ENCODE measurements around the gene UCN2. TPM values are rescaled to one million over a fixed set of nuclear protein-coding genes. Genes with fewer than 3 reads are reported as not detected.

UCN2 gene
- polyA plus RNA-seq, 1 experiment = 4.5 TPM

DNA sequence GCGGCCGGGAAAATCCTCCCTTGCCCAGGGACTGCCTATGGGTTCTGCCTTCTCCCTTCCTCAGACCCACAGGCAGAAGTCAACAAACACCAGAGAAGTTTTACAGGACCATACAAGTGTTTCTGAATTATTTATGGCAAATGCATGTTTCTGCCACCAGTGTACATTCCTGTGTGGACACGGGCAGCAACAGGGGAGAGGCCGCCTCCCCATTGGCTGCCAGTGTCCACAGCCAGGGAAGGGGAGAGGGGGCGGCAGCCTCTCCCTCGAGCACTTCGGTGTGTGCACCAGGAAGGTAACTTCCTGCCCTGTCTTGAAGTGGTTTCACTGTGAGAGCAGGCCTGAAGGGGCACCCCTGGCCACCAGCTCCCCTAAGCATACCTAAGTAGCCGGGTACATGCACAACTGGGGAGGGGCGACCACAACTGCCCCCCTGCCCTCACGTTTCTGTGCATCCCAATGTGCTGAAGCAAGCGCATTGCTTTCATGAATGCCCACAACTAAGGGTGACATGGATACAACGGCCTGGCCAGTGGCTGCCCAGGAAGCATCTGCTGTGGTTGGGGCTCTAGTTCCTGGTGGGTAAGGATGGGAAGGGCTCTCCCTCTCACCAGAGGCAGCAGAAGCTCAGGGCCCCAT, 44.8 kb downstream of the UCN2 start:
- DNase-seq (ENCODE audit: low read depth) = no peak
- ChIA-PET POLR2A (no interaction called here), CTCF (interaction anchor here (1.1 kb wide), 1 partner anchor 30 kb away, joined by 4 read pairs; no protein-coding TSS in a partner anchor)
- H3K27me3 ChIP-seq (ENCODE audit: control insufficient read depth, insufficient read depth, low read length) = no peaks in the 10 kb centered on the region
- peaks cover 15% of the 10 kb centered on the region for H3K36me3 ChIP-seq (ENCODE audit: control insufficient read depth, insufficient read depth, low read length)
- no peak overlapping the region for H3K4me3 ChIP-seq (ENCODE audit: low read depth, low read length)
- TF ChIP-seq, protein P1, sequence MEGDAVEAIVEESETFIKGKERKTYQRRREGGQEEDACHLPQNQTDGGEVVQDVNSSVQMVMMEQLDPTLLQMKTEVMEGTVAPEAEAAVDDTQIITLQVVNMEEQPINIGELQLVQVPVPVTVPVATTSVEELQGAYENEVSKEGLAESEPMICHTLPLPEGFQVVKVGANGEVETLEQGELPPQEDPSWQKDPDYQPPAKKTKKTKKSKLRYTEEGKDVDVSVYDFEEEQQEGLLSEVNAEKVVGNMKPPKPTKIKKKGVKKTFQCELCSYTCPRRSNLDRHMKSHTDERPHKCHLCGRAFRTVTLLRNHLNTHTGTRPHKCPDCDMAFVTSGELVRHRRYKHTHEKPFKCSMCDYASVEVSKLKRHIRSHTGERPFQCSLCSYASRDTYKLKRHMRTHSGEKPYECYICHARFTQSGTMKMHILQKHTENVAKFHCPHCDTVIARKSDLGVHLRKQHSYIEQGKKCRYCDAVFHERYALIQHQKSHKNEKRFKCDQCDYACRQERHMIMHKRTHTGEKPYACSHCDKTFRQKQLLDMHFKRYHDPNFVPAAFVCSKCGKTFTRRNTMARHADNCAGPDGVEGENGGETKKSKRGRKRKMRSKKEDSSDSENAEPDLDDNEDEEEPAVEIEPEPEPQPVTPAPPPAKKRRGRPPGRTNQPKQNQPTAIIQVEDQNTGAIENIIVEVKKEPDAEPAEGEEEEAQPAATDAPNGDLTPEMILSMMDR (IDR thresholded peaks at IDR 0.05; ENCODE audit: insufficient read depth, low read depth, low read length) = no peak

DNA sequence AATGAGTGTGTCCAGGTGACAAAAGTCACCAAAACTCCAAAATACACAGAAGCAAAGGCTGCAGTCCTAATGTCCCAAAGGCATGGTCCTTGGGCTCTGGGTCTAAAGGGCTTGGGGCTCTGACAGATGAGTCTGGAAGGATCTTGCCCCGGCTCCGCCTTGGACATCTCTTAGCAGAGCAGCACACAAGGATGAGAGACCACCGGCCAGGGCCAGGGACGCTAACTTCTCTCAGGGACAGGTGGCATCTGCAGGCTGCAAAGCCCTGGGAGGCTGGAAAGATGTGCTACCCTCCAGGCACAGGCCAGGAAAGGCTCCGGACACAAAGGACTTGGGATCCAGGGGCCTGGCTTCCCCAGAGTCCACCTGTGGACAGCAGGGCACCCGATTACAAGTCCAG, 45.5 kb downstream of the UCN2 start:
- no peak for DNase-seq (ENCODE audit: low read depth)
- H3K4me3 ChIP-seq (ENCODE audit: low read depth, low read length) = no peak overlapping the region
- peaks cover 13% of the 10 kb centered on the region for H3K36me3 ChIP-seq (ENCODE audit: control insufficient read depth, insufficient read depth, low read length)
- TF ChIP-seq, protein P1 (IDR thresholded peaks at IDR 0.05; ENCODE audit: insufficient read depth, low read depth, low read length) = no peak
- POLR2A ChIA-PET = no interaction called here
- CTCF ChIA-PET = no interaction called here
- H3K27me3 ChIP-seq (ENCODE audit: control insufficient read depth, insufficient read depth, low read length) = no peaks in the 10 kb centered on the region

DNA sequence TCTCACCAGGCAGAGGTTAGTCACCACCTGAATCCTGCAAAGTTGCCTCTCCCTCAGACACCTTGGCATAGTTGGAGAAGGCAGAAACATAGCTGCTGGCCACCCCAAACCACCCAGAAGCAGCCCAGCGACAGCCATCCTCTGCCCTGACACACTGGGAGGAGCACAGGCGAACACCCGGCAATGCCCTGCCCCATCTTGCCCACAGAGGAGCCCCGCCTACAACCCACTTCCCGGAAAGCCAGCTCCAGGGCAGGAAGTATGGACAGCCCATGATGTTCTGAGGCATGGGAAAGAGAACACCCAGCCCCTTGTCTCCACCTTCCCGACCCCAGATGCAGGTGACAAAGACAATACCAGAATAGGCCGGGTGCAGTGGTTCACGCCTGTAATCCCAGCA, 47.0 kb downstream of the UCN2 start:
- no peak for DNase-seq (ENCODE audit: low read depth)
- ChIA-PET POLR2A (no interaction called here), CTCF (interaction anchor here (0.8 to 1.2 kb wide), 2 partner anchors 28 to 33 kb away, joined by 3 read pairs; no protein-coding TSS in a partner anchor)
- Histone ChIP-seq H3K36me3 (ENCODE audit: control insufficient read depth, insufficient read depth, low read length) (peaks cover 13% of the 10 kb centered on the region), H3K27me3 (ENCODE audit: control insufficient read depth, insufficient read depth, low read length) (no peaks in the 10 kb centered on the region), H3K4me3 (ENCODE audit: low read depth, low read length) (no peak overlapping the region)
- TF ChIP-seq, protein P1 (IDR thresholded peaks at IDR 0.05; ENCODE audit: insufficient read depth, low read depth, low read length) = no peak

DNA sequence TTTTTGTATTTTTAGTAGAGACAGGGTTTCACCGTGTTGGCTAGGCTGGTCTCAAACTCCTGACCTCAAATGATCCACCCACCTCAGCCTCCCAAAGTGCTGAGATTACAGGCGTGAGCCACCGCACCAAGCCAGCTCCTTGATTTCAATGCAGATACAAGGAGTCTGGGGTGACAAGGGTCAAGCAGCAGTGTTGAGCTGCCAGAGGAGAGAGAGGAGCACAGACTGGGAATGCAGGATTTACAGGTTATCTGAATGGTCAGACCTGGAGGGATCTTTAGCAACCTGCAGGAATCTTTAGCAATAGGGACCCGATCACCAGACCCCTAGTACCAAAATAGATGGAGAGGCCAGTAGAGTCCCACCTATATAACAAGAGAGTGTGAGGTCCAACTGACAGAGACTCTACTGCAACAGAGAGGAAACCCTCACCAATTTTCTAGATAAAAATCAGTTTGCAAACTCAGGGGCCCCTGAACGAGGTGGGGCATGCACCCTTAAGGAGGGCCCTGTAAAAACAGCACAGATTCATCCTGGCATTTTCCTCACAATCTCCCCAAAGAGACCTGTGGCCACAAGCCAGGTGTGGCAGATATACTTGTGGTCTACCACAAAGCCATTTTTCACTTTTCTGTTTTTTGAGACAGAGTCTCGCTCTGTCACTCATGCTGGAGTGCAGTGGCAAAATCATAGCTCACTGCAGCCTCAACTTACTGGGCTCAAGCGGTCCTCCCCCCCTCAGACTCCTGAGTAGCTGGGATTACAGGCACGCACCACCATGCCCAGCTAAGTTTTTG, 49.0 kb downstream of the UCN2 start:
- peaks cover 5% of the 10 kb centered on the region for H3K36me3 ChIP-seq (ENCODE audit: control insufficient read depth, insufficient read depth, low read length)
- TF ChIP-seq, protein P1 (IDR thresholded peaks at IDR 0.05; ENCODE audit: insufficient read depth, low read depth, low read length) = no peak
- ChIA-PET CTCF (interaction anchor here (1.2 kb wide), 1 partner anchor 10 kb away, joined by 4 read pairs; the partner anchor contains the start of gene SHISA5), POLR2A (no interaction called here)
- H3K4me3 ChIP-seq (ENCODE audit: low read depth, low read length) = no peak overlapping the region
- no peaks in the 10 kb centered on the region for H3K27me3 ChIP-seq (ENCODE audit: control insufficient read depth, insufficient read depth, low read length)
- DNase-seq (ENCODE audit: low read depth) = no peak

Small RNA genes lying within 50 kb of the gene (small RNA-seq; reads per million reads assigned to genes)
- not detected for gene MIR6823 (ENCODE audit: insufficient read length, low read depth, low replicate concordance)

Other genes starting within 250 kb of the UCN2 start
- not detected in 2 replicates for gene SPINK8, start 230.1 kb downstream of the UCN2 start, polyA plus RNA-seq (2011; rRNA removed)
- gene FBXW12, start 191.6 kb downstream of the UCN2 start, polyA plus RNA-seq (2011; rRNA removed) = not detected in 2 replicates
- 15.4 and 26.3 TPM in 2 replicates for gene PLXNB1, start 133.7 kb downstream of the UCN2 start, polyA plus RNA-seq (2011; rRNA removed)
- gene CCDC51, start 123.7 kb downstream of the UCN2 start, polyA plus RNA-seq (2011; rRNA removed) = 11.6 and 14.3 TPM in 2 replicates
- 53.8 and 162 TPM in 2 replicates for gene TMA7, start 123.5 kb downstream of the UCN2 start, polyA plus RNA-seq (2011; rRNA removed)
- gene ATRIP, start 117.0 kb downstream of the UCN2 start, polyA plus RNA-seq (2011; rRNA removed) = 6.3 and 7.9 TPM in 2 replicates
- 140 and 217 TPM in 2 replicates for gene SHISA5, start 59.6 kb downstream of the UCN2 start, polyA plus RNA-seq (2011; rRNA removed)
- gene PFKFB4, start 7.0 kb downstream of the UCN2 start, polyA plus RNA-seq (2011; rRNA removed) = 9.8 and 12.8 TPM in 2 replicates
- 41.6 and 60.8 TPM in 2 replicates for gene COL7A1, start 31.5 kb upstream of the UCN2 start, polyA plus RNA-seq (2011; rRNA removed)
- 426 and 662 TPM in 2 replicates for gene UQCRC1, start 45.9 kb upstream of the UCN2 start, polyA plus RNA-seq (2011; rRNA removed)
- gene TMEM89, start 58.0 kb upstream of the UCN2 start, polyA plus RNA-seq (2011; rRNA removed) = 0.13 TPM in 1 of 2 replicates, not detected in the other
- 26.4 and 45.8 TPM in 2 replicates for gene SLC26A6, start 71.7 kb upstream of the UCN2 start, polyA plus RNA-seq (2011; rRNA removed)
- 0.55 and 0.88 TPM in 2 replicates for gene CELSR3, start 99.1 kb upstream of the UCN2 start, polyA plus RNA-seq (2011; rRNA removed)
- 21.5 and 34.9 TPM in 2 replicates for gene NCKIPSD, start 122.1 kb upstream of the UCN2 start, polyA plus RNA-seq (2011; rRNA removed)
- 65.5 and 89.9 TPM in 2 replicates for gene IP6K2, start 153.4 kb upstream of the UCN2 start, polyA plus RNA-seq (2011; rRNA removed)

Data from BJ (cell line).